Measurements from ENCODE around the gene SMIM1.

DNA sequence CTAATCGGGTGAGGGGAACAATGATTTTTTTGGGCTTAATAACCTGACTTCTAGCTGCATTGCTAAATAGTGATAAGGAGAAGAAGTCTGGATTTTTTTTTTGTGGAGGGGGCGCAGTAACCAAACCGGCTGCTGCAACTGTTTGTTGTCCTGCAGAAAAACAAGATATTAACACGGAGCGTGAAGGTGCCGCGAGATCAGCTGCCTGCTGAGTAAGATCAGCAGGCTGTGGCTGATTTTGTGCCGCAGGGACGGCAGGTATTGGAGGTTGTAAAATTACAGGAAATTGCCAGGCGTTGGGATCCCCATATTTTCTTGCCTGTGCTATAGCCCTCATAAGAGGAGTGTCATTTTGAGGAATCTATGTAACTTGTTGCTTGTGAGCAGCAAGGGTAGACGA is 32.5 kb downstream of the SMIM1 start:
- TF ChIP-seq, protein P1, sequence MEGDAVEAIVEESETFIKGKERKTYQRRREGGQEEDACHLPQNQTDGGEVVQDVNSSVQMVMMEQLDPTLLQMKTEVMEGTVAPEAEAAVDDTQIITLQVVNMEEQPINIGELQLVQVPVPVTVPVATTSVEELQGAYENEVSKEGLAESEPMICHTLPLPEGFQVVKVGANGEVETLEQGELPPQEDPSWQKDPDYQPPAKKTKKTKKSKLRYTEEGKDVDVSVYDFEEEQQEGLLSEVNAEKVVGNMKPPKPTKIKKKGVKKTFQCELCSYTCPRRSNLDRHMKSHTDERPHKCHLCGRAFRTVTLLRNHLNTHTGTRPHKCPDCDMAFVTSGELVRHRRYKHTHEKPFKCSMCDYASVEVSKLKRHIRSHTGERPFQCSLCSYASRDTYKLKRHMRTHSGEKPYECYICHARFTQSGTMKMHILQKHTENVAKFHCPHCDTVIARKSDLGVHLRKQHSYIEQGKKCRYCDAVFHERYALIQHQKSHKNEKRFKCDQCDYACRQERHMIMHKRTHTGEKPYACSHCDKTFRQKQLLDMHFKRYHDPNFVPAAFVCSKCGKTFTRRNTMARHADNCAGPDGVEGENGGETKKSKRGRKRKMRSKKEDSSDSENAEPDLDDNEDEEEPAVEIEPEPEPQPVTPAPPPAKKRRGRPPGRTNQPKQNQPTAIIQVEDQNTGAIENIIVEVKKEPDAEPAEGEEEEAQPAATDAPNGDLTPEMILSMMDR (IDR thresholded peaks at IDR 0.05), result no peak
- TF ChIP-seq POLR2A (IDR thresholded peaks at IDR 0.05), result no peak

Measured in right lobe of liver (tissue), 4 donors.